GM12878 (cell line): Measurements from ENCODE around the gene PNLIP. TPM values are rescaled to one million over a fixed set of nuclear protein-coding genes. Genes with fewer than 3 reads are reported as not detected.

Source experiments
- ATAC-seq: fragments of 200-7000 bp; cut with Tn5 transposase; 3 replicates; pipeline ENCODE4 v1.9.1; 2020; ENCODE audit warnings: mild to moderate bottlenecking, moderate library complexity
- BruUV-seq: library from RNA; stranded (reverse); fragments of 400-500 nt; replicated peaks from 2 replicates; lab custom pipeline; 2021; lab: Mats Ljungman, UMichigan
- CTCF ChIA-PET: fragments of 300-600 bp; sonication (Branson Sonifier 250); formaldehyde crosslinking; extraction: SDS; loops from one replicate; lab custom pipeline; 2021; ENCODE audit warnings: inconsistent platforms; lab: Yijun Ruan, JAX
- POLR2A ChIA-PET: fragments of 350-600 bp; formaldehyde crosslinking; extraction: SDS; loops from one replicate; lab custom pipeline; 2021; ENCODE audit warnings: inconsistent platforms; lab: Charles Lee
- RAD21 ChIA-PET: fragments of 300-600 bp; sonication (Branson Sonifier 250); formaldehyde crosslinking; loops from one replicate; lab custom pipeline; 2023; ENCODE audit warnings: antibody characterized with exemption; ENCODE audit not compliant: unreplicated experiment; lab: Charles Lee
- SMC1A ChIA-PET: fragments of 300-600 bp; sonication (Branson Sonifier 250); formaldehyde crosslinking; loops from one replicate; lab custom pipeline; 2023; ENCODE audit not compliant: unreplicated experiment, uncharacterized antibody; lab: Charles Lee
- DNase-seq: peaks from one replicate; pipeline ENCODE4 v3.0.0-alpha.2; 2011; ENCODE audit warnings: low read depth, low spot score
- FAIRE-seq: peaks from 3 replicates; lab custom pipeline; 2011; peaks lifted over from hg19 to GRCh38; lab: Jason Lieb, UNC
- H2AFZ ChIP-seq: 2 replicates; pipeline ENCODE4 v1.6.0; 2011; ENCODE audit warnings: low read depth, low read length, control low read depth; ENCODE audit not compliant: control insufficient read depth
- H3K27ac ChIP-seq: 2 replicates; pipeline ENCODE4 v1.5.1; 2011; ENCODE audit warnings: control low read depth; ENCODE audit not compliant: control insufficient read depth, insufficient read depth
- H3K27me3 ChIP-seq, 2 experiments: replicated peaks in 1 of 2; 2 replicates each; pipeline versions ENCODE4 v1.6.0 to v1.6.1; 2011; ENCODE audit warnings: low read length in 1 of 2; ENCODE audit not compliant: control insufficient read depth in 2 of 2, insufficient read depth in 2 of 2
- H3K36me3 ChIP-seq, 2 experiments: 2 replicates each; pipeline ENCODE4 v1.5.1; 2011; ENCODE audit warnings: low read length in 1 of 2; ENCODE audit not compliant: control insufficient read depth in 2 of 2, insufficient read depth in 2 of 2
- H3K4me1 ChIP-seq: 2 replicates; pipeline ENCODE4 v1.6.1; 2011; ENCODE audit warnings: mild to moderate bottlenecking, low read length, moderate library complexity, mixed read lengths; ENCODE audit not compliant: control insufficient read depth, insufficient read depth
- H3K4me2 ChIP-seq: 2 replicates; pipeline ENCODE4 v1.6.0; 2011; ENCODE audit warnings: control low read depth; ENCODE audit not compliant: control insufficient read depth, insufficient read depth
- H3K4me3 ChIP-seq: fragments of 200-600 bp; sonication (generic); 2 replicates; pipeline ENCODE4 v1.5.1; 2016
- H3K79me2 ChIP-seq: 2 replicates; pipeline ENCODE4 v1.6.0; 2011; ENCODE audit warnings: low read length; ENCODE audit not compliant: control insufficient read depth, insufficient read depth
- H3K9ac ChIP-seq: 2 replicates; pipeline ENCODE4 v1.8.0; 2011; ENCODE audit warnings: low read length, control low read depth, mixed read lengths; ENCODE audit not compliant: control insufficient read depth, insufficient read depth
- H3K9me3 ChIP-seq: replicated peaks from 3 replicates; pipeline ENCODE4 v1.5.1; 2011; ENCODE audit warnings: mild to moderate bottlenecking, low read length; ENCODE audit not compliant: control insufficient read depth, insufficient read depth
- H4K20me1 ChIP-seq: 2 replicates; pipeline ENCODE4 v1.6.0; 2011; ENCODE audit not compliant: control insufficient read depth, insufficient read depth
- BMI1 ChIP-seq: fragments of 450-650 bp; IDR thresholded peaks from 2 replicates; pipeline ENCODE4 v1.6.1; 2016; ENCODE audit warnings: mild to moderate bottlenecking, moderate library complexity, borderline replicate concordance
- IRF5 ChIP-seq: fragments of 450-650 bp; IDR thresholded peaks from 2 replicates; pipeline ENCODE4 v1.6.1; 2017; ENCODE audit warnings: borderline replicate concordance
- ZBTB33 ChIP-seq: fragments of 450-650 bp; IDR thresholded peaks from 2 replicates; pipeline ENCODE4 v1.6.1; 2017; ENCODE audit warnings: mild to moderate bottlenecking
- ZSCAN29 ChIP-seq: fragments of 450-650 bp; IDR thresholded peaks from 2 replicates; pipeline ENCODE4 v1.6.1; 2017; ENCODE audit warnings: mild to moderate bottlenecking, moderate library complexity
- WGBS: methylation state at CpG from one replicate; pipeline ENCODE4 v1.1.6; 2016; ENCODE audit warnings: low lambda C conversion rate; ENCODE audit not compliant: insufficient replicate concordance, insufficient coverage; ENCODE audit errors: missing lambda C conversion rate; 5-methylcytosine and 5-hydroxymethylcytosine counted together
- in situ Hi-C: fragments of 300-500 bp; cut with MboI; formaldehyde crosslinking; loops from 9 replicates; pipeline ENCODE4 v1.14.3; 2018; ENCODE audit warnings: mixed read lengths
- intact Hi-C: fragments of 100-400 bp; cut with micrococcal nuclease; formaldehyde crosslinking; loops from one replicate; pipeline ENCODE4 v1.14.2; 2022; ENCODE audit not compliant: unreplicated experiment
- polyA plus RNA-seq, 11 experiments: library from polyadenylated mRNA; depleted of rRNA in 4 of 11; unstranded in 6 of 11; stranded (reverse) in 5 of 11; fragments of >200 nt; fragmentation: Nextera tagmentation in 4 of 11; fragmentation: Illumina TruSeq in 1 of 11; extraction: Ambion mirVana in 4 of 11; extraction: Trizol in 1 of 11; gene quantifications; 1 replicate in 1 of 11; 2 replicates in 10 of 11; pipeline versions ENCODE4 v1.2.1 to v1.2.3, GENCODE V29; 2011 to 2016; ENCODE audit warnings: inconsistent platforms in 2 of 11, missing spikeins in 2 of 11, low read depth in 1 of 11
- total RNA-seq, 4 experiments: library from RNA; depleted of rRNA in 3 of 4; stranded (reverse); fragments of >200 nt in 3 of 4; fragmentation: Illumina TruSeq in 1 of 4; extraction: Trizol in 1 of 4; gene quantifications; 2 replicates each; pipeline versions ENCODE4 v1.2.1 to v1.2.3, GENCODE V29; 2013 to 2021

PNLIP gene
- total and polyA plus RNA-seq, 10 of the 15 experiments (the other 5 are each of a cell fraction or from before 2014, with no cell fraction given): 1.1 TPM; not detected in 9

GRCh38 chr10:116593139-116593740 is 47.5 kb downstream of the PNLIP start:
- WGBS: 54% methylated on average over 5 of the region's 5 CpGs
- SMC1A ChIA-PET: no interaction called here
- BruUV-seq: no TSS peak
- POLR2A ChIA-PET: no interaction called here
- FAIRE-seq (no peak), ATAC-seq (no peak), DNase-seq (no peak)
- intact Hi-C loops (no loop called here), in situ Hi-C loops (no loop called here)
- H3K27me3 ChIP-seq: no peaks in the 10 kb centered on the region
- H3K27ac ChIP-seq: no peak overlapping the region
- TF ChIP-seq BMI1 (no peak), ZSCAN29 (no peak), IRF5 (no peak), ZBTB33 (no peak)
- no peak overlapping the region for H3K4me3 ChIP-seq
- no peaks in the 10 kb centered on the region for H4K20me1 ChIP-seq
- H3K79me2 ChIP-seq: no peaks in the 10 kb centered on the region
- RAD21 ChIA-PET: no interaction called here
- no peaks in the 10 kb centered on the region for H3K9me3 ChIP-seq
- no peak overlapping the region for H3K9ac ChIP-seq
- CTCF ChIA-PET: no interaction called here
- H2AFZ ChIP-seq: no peak overlapping the region
- H3K36me3 ChIP-seq: no peaks in the 10 kb centered on the region
- H3K4me2 ChIP-seq: no peak overlapping the region
- no peaks in the 10 kb centered on the region for H3K4me1 ChIP-seq
